Activated CD4-positive, alpha-beta T cell treated with anti-CD3 and anti-CD28 coated beads for 36 hours (primary cell): ENCODE measurements around the gene ARHGAP22. TPM values are rescaled to one million over a fixed set of nuclear protein-coding genes. Genes with fewer than 3 reads are reported as not detected.

Experiments
- ATAC-seq: fragments of 200-7000 bp; cut with Tn5 transposase; one replicate; pipeline ENCODE4 v1.10.0; 2021; ENCODE audit warnings: mild to moderate bottlenecking, moderate library complexity
- CTCF ChIA-PET: fragments of 350-600 bp; sonication (Branson Sonifier 250); formaldehyde crosslinking; loops from one replicate; lab custom pipeline; 2021; ENCODE audit warnings: antibody characterized with exemption; lab: Charles Lee
- POLR2A ChIA-PET: fragments of 350-600 bp; sonication (Branson Sonifier 250); formaldehyde crosslinking; loops from one replicate; lab custom pipeline; 2021; ENCODE audit warnings: antibody characterized with exemption, inconsistent platforms; lab: Charles Lee
- DNase-seq: peaks from one replicate; pipeline ENCODE4 v3.0.0-alpha.2; 2020
- H3K27ac Mint-ChIP-seq: one replicate; pipeline ENCODE4 v1.8.0; 2021; ENCODE audit warnings: mixed read lengths
- H3K27me3 Mint-ChIP-seq: one replicate; pipeline ENCODE4 v1.8.0; 2021; ENCODE audit warnings: mixed read lengths
- H3K36me3 Mint-ChIP-seq: one replicate; pipeline ENCODE4 v1.8.0; 2021; ENCODE audit warnings: low read depth, mixed read lengths
- H3K4me1 Mint-ChIP-seq: one replicate; pipeline ENCODE4 v1.8.0; 2021; ENCODE audit warnings: mixed read lengths
- H3K4me3 Mint-ChIP-seq: one replicate; pipeline ENCODE4 v1.8.0; 2021; ENCODE audit warnings: mild to moderate bottlenecking, moderate library complexity, mixed read lengths
- H3K9me3 Mint-ChIP-seq: one replicate; pipeline ENCODE4 v1.8.0; 2021; ENCODE audit warnings: low read depth, mixed read lengths
- intact Hi-C, 2 experiments: fragments of 100-400 bp; cut with DNase I in 1 of 2; cut with micrococcal nuclease in 1 of 2; formaldehyde crosslinking; loops; one replicate each; pipeline versions ENCODE4 v1.14.2 to v1.15.1; 2022 to 2024; cut with DNase I, micrococcal nuclease
- total RNA-seq, 2 experiments: library from RNA; stranded (reverse); gene quantifications; one replicate each; pipeline ENCODE4 v1.2.3, GENCODE V29; 2021

Gene ARHGAP22
- total RNA-seq, 2 experiments from 2014 or later = 0.27 to 0.47 TPM

- no peaks in the 10 kb centered on the region for H3K36me3 Mint-ChIP-seq
- no peak overlapping the region for H3K27ac Mint-ChIP-seq
- ChIA-PET CTCF (no interaction called here), POLR2A (no interaction called here)
- no peaks in the 10 kb centered on the region for H3K27me3 Mint-ChIP-seq
- H3K9me3 Mint-ChIP-seq = no peaks in the 10 kb centered on the region
- intact Hi-C loops = no loop called here
- H3K4me1 Mint-ChIP-seq = no peaks in the 10 kb centered on the region
- ATAC-seq = no peak
- no peak for DNase-seq
- H3K4me3 Mint-ChIP-seq = no peak overlapping the region
Measured at GRCh38 chr10:48467669-48468068, 137.2 kb downstream of the ARHGAP22 start.

GRCh38 chr10:48466611-48467240 is 138.1 kb downstream of the ARHGAP22 start:
- Mint-ChIP-seq H3K27ac (no peak overlapping the region), H3K27me3 (no peaks in the 10 kb centered on the region), H3K9me3 (no peaks in the 10 kb centered on the region), H3K4me3 (no peak overlapping the region), H3K36me3 (no peaks in the 10 kb centered on the region), H3K4me1 (no peaks in the 10 kb centered on the region)
- CTCF ChIA-PET = no interaction called here
- intact Hi-C loops = no loop called here
- ATAC-seq = no peak
- no peak for DNase-seq
- POLR2A ChIA-PET = no interaction called here

- no peak overlapping the region for H3K4me3 Mint-ChIP-seq
- ATAC-seq (no peak), DNase-seq (no peak)
- H3K27me3 Mint-ChIP-seq = no peaks in the 10 kb centered on the region
- no peaks in the 10 kb centered on the region for H3K9me3 Mint-ChIP-seq
- ChIA-PET CTCF (no interaction called here), POLR2A (no interaction called here)
- H3K4me1 Mint-ChIP-seq = no peaks in the 10 kb centered on the region
- no peak overlapping the region for H3K27ac Mint-ChIP-seq
- intact Hi-C loops = no loop called here
- no peaks in the 10 kb centered on the region for H3K36me3 Mint-ChIP-seq
Measured at GRCh38 chr10:48465860-48466521, 138.9 kb downstream of the ARHGAP22 start.

GRCh38 chr10:48464871-48465736 is 139.8 kb downstream of the ARHGAP22 start:
- ChIA-PET POLR2A (no interaction called here), CTCF (interaction anchor here (0.6 to 1.2 kb wide), 2 partner anchors 31 to 70 kb away, joined by 3 read pairs; no protein-coding TSS in a partner anchor)
- Mint-ChIP-seq H3K27ac (no peak overlapping the region), H3K36me3 (no peaks in the 10 kb centered on the region), H3K4me3 (no peak overlapping the region), H3K9me3 (no peaks in the 10 kb centered on the region), H3K4me1 (no peaks in the 10 kb centered on the region), H3K27me3 (no peaks in the 10 kb centered on the region)
- intact Hi-C loops = no loop called here
- DNase-seq (no peak), ATAC-seq (no peak)

- H3K27ac Mint-ChIP-seq = no peak overlapping the region
- intact Hi-C loops = no loop called here
- DNase-seq (no peak), ATAC-seq (no peak)
- H3K27me3 Mint-ChIP-seq = no peaks in the 10 kb centered on the region
- H3K9me3 Mint-ChIP-seq = no peaks in the 10 kb centered on the region
- no peaks in the 10 kb centered on the region for H3K36me3 Mint-ChIP-seq
- H3K4me1 Mint-ChIP-seq = no peaks in the 10 kb centered on the region
- ChIA-PET POLR2A (no interaction called here), CTCF (interaction anchor here (0.6 to 1.2 kb wide), 4 partner anchors 12 to 69 kb away, joined by 3 read pairs; no protein-coding TSS in a partner anchor)
- no peak overlapping the region for H3K4me3 Mint-ChIP-seq
Measured at GRCh38 chr10:48464121-48464870, 140.6 kb downstream of the ARHGAP22 start.

- intact Hi-C loops = no loop called here
- ATAC-seq = no peak
Measured at GRCh38 chr10:48463318-48464003, 141.4 kb downstream of the ARHGAP22 start.

GRCh38 chr10:48462482-48463020 is 142.3 kb downstream of the ARHGAP22 start:
- no peaks in the 10 kb centered on the region for H3K9me3 Mint-ChIP-seq
- POLR2A ChIA-PET = no interaction called here
- no peak overlapping the region for H3K4me3 Mint-ChIP-seq

More at GRCh38 chr10:48463318-48464003, 141.4 kb downstream of the ARHGAP22 start:
- Mint-ChIP-seq H3K27me3 (no peaks in the 10 kb centered on the region), H3K9me3 (no peaks in the 10 kb centered on the region), H3K27ac (no peak overlapping the region), H3K36me3 (no peaks in the 10 kb centered on the region), H3K4me3 (no peak overlapping the region), H3K4me1 (no peaks in the 10 kb centered on the region)
- ChIA-PET POLR2A (no interaction called here), CTCF (interaction anchor here (0.6 to 0.9 kb wide), 2 partner anchors 13 to 14 kb away, joined by 3 read pairs; no protein-coding TSS in a partner anchor)
- no peak for DNase-seq

GRCh38 chr10:48461623-48462481 is 143.0 kb downstream of the ARHGAP22 start:
- intact Hi-C loops = no loop called here
- ChIA-PET CTCF (interaction anchor here (0.7 kb wide), 1 partner anchor 93 kb away, joined by 3 read pairs; no protein-coding TSS in a partner anchor), POLR2A (no interaction called here)
- Mint-ChIP-seq H3K27ac (no peak overlapping the region), H3K9me3 (no peaks in the 10 kb centered on the region), H3K4me3 (no peak overlapping the region), H3K4me1 (no peaks in the 10 kb centered on the region), H3K36me3 (no peaks in the 10 kb centered on the region), H3K27me3 (no peaks in the 10 kb centered on the region)
- no peak for ATAC-seq
- DNase-seq = no peak

More at GRCh38 chr10:48462482-48463020, 142.3 kb downstream of the ARHGAP22 start:
- H3K36me3 Mint-ChIP-seq = no peaks in the 10 kb centered on the region
- H3K27me3 Mint-ChIP-seq = no peaks in the 10 kb centered on the region
- intact Hi-C loops = no loop called here
- H3K27ac Mint-ChIP-seq = no peak overlapping the region
- no peaks in the 10 kb centered on the region for H3K4me1 Mint-ChIP-seq
- CTCF ChIA-PET = no interaction called here
- DNase-seq (no peak), ATAC-seq (no peak)

- Mint-ChIP-seq H3K4me3 (no peak overlapping the region), H3K27ac (no peak overlapping the region), H3K27me3 (no peaks in the 10 kb centered on the region), H3K9me3 (no peaks in the 10 kb centered on the region), H3K4me1 (no peaks in the 10 kb centered on the region), H3K36me3 (no peaks in the 10 kb centered on the region)
- intact Hi-C loops = no loop called here
- no peak for ATAC-seq
- CTCF ChIA-PET = no interaction called here
- POLR2A ChIA-PET = no interaction called here
- DNase-seq = no peak
Measured at GRCh38 chr10:48460182-48460581, 144.7 kb downstream of the ARHGAP22 start.
